Measurements from ENCODE around the gene DBNDD2. TPM values are rescaled to one million over a fixed set of nuclear protein-coding genes. Genes with fewer than 3 reads are reported as not detected.

Gene DBNDD2
- total RNA-seq, 1 experiment from 2014 or later: 74.3 TPM

- Histone ChIP-seq H3K36me3 (ENCODE audit: control insufficient read depth, insufficient read depth, low read length) (no peaks in the 10 kb centered on the region), H3K4me3 (ENCODE audit: low read depth, low read length) (no peak overlapping the region), H3K9me3 (no peaks in the 10 kb centered on the region), H3K27me3 (replicated peaks; ENCODE audit: control insufficient read depth, insufficient read depth, low read length) (no peaks in the 10 kb centered on the region), H3K4me1 (no peaks in the 10 kb centered on the region)
- no peak overlapping the region for H3K27ac Mint-ChIP-seq (ENCODE audit: unreplicated experiment)
- intact Hi-C loops (cut with micrococcal nuclease; ENCODE audit: unreplicated experiment): loop anchor here (1.0 kb wide), 1 partner anchor 315 kb away; no protein-coding TSS in a partner anchor
- no peaks in the 10 kb centered on the region for H3K9me3 Mint-ChIP-seq (ENCODE audit: unreplicated experiment)
- H3K4me1 Mint-ChIP-seq (ENCODE audit: low read depth, unreplicated experiment): no peaks in the 10 kb centered on the region
- H3K36me3 Mint-ChIP-seq (ENCODE audit: insufficient read depth, unreplicated experiment): no peaks in the 10 kb centered on the region
- no TSS peak for BruUV-seq (replicated peaks)
- ChIA-PET POLR2A (no interaction called here), CTCF (interaction anchor here (0.6 to 2.1 kb wide), 4 partner anchors 10 to 444 kb away, joined by 3 to 5 read pairs (median 4); partner anchors contain the start of gene SYS1)
- DNase-seq: peak; percentile 68 to 73
- H3K4me3 Mint-ChIP-seq (ENCODE audit: unreplicated experiment): no peak overlapping the region
- TF ChIP-seq CTCF (IDR thresholded peaks at IDR 0.05; ENCODE audit: insufficient read depth in 1 of 2, low read depth in 1 of 2, low read length in 1 of 2, severe bottlenecking in 1 of 2, unreplicated experiment in 1 of 2): peak in 1 of 2 experiments; percentile 60
- no peaks in the 10 kb centered on the region for H3K27me3 Mint-ChIP-seq (ENCODE audit: insufficient read depth, unreplicated experiment)
Measured at GRCh38 chr20:45456632-45457031, 48.5 kb downstream of the DBNDD2 start.

GRCh38 chr20:45459606-45460005 is 51.5 kb downstream of the DBNDD2 start:
- TF ChIP-seq CTCF (IDR thresholded peaks at IDR 0.05; ENCODE audit: insufficient read depth in 1 of 2, low read depth in 1 of 2, low read length in 1 of 2, severe bottlenecking in 1 of 2, unreplicated experiment in 1 of 2): peak; percentile 50 to 68
- DNase-seq: peak in 1 of 2 experiments; percentile 60
- peaks cover 3% of the 10 kb centered on the region for H3K27me3 Mint-ChIP-seq (ENCODE audit: insufficient read depth, unreplicated experiment)
- POLR2A ChIA-PET: no interaction called here
- no peak overlapping the region for H3K4me3 ChIP-seq (ENCODE audit: low read depth, low read length)
- no peaks in the 10 kb centered on the region for H3K36me3 Mint-ChIP-seq (ENCODE audit: insufficient read depth, unreplicated experiment)
- intact Hi-C loops (cut with micrococcal nuclease; ENCODE audit: unreplicated experiment): no loop called here
- no peaks in the 10 kb centered on the region for H3K4me1 ChIP-seq
- H3K4me1 Mint-ChIP-seq (ENCODE audit: low read depth, unreplicated experiment): no peaks in the 10 kb centered on the region
- CTCF ChIA-PET: interaction anchor here (0.7 to 2.9 kb wide), 7 partner anchors 10 to 311 kb away, joined by 3 to 16 read pairs (median 6); partner anchors contain the start of gene SYS1
- H3K27me3 ChIP-seq (replicated peaks; ENCODE audit: control insufficient read depth, insufficient read depth, low read length): peaks cover 2% of the 10 kb centered on the region; the same call in 1 of the 2 replicates
- BruUV-seq (replicated peaks): no TSS peak
- H3K4me3 Mint-ChIP-seq (ENCODE audit: unreplicated experiment): no peak overlapping the region
- H3K36me3 ChIP-seq (ENCODE audit: control insufficient read depth, insufficient read depth, low read length): no peaks in the 10 kb centered on the region
- H3K9me3 ChIP-seq: no peaks in the 10 kb centered on the region
- no peaks in the 10 kb centered on the region for H3K9me3 Mint-ChIP-seq (ENCODE audit: unreplicated experiment)
- H3K27ac Mint-ChIP-seq (ENCODE audit: unreplicated experiment): no peak overlapping the region

Small RNA genes within 50 kb of the gene (microRNA-seq; reads per million reads assigned to microRNA genes)
- 1.5 reads per million for gene MIR6812

Other genes with a start within 250 kb of the DBNDD2 start
- 3.7 and 6.8 TPM in 2 replicates for gene PI3, start 233.4 kb upstream of the DBNDD2 start, total RNA-seq (2022)
- gene SEMG1, start 201.3 kb upstream of the DBNDD2 start, total RNA-seq (2022): not detected in 2 replicates
- not detected in 2 replicates for gene SEMG2, start 186.9 kb upstream of the DBNDD2 start, total RNA-seq (2022)
- 3.0 TPM in 2 replicates for gene SLPI, start 153.7 kb upstream of the DBNDD2 start, total RNA-seq (2022)
- not detected in 2 replicates for gene RBPJL, start 101.4 kb upstream of the DBNDD2 start, total RNA-seq (2022)
- not detected in 2 replicates for gene MATN4, start 100.0 kb upstream of the DBNDD2 start, total RNA-seq (2022)
- gene SDC4, start 59.9 kb upstream of the DBNDD2 start, total RNA-seq (2022): 227 and 242 TPM in 2 replicates
- gene SYS1, start 45.1 kb upstream of the DBNDD2 start, total RNA-seq (2022): 62.1 and 67.1 TPM in 2 replicates
- gene TP53TG5, start 30.0 kb upstream of the DBNDD2 start, total RNA-seq (2022): not detected in 2 replicates
- gene PIGT, start 7.9 kb downstream of the DBNDD2 start, total RNA-seq (2022): 239 and 259 TPM in 2 replicates
- gene WFDC2, start 61.5 kb downstream of the DBNDD2 start, total RNA-seq (2022): 14.3 and 16.9 TPM in 2 replicates
- gene SPINT3, start 107.3 kb downstream of the DBNDD2 start, total RNA-seq (2022): not detected in 2 replicates
- gene WFDC6, start 131.2 kb downstream of the DBNDD2 start, total RNA-seq (2022): not detected in 2 replicates
- gene EPPIN, start 139.1 kb downstream of the DBNDD2 start, total RNA-seq (2022): not detected in 2 replicates
- not detected in 2 replicates for gene WFDC8, start 171.0 kb downstream of the DBNDD2 start, total RNA-seq (2022)
- gene WFDC10A, start 221.4 kb downstream of the DBNDD2 start, total RNA-seq (2022): not detected in 2 replicates
- not detected in 2 replicates for gene WFDC9, start 223.0 kb downstream of the DBNDD2 start, total RNA-seq (2022)